ENCODE measurements around the gene EHBP1L1. TPM values are rescaled to one million over a fixed set of nuclear protein-coding genes. Genes with fewer than 3 reads are reported as not detected.

EHBP1L1 gene
- total and polyA plus RNA-seq, 2 of the 13 experiments (the other 11 are each of a cell fraction or from before 2014, with no cell fraction given) = 8.3 to 10.6 TPM

DNA sequence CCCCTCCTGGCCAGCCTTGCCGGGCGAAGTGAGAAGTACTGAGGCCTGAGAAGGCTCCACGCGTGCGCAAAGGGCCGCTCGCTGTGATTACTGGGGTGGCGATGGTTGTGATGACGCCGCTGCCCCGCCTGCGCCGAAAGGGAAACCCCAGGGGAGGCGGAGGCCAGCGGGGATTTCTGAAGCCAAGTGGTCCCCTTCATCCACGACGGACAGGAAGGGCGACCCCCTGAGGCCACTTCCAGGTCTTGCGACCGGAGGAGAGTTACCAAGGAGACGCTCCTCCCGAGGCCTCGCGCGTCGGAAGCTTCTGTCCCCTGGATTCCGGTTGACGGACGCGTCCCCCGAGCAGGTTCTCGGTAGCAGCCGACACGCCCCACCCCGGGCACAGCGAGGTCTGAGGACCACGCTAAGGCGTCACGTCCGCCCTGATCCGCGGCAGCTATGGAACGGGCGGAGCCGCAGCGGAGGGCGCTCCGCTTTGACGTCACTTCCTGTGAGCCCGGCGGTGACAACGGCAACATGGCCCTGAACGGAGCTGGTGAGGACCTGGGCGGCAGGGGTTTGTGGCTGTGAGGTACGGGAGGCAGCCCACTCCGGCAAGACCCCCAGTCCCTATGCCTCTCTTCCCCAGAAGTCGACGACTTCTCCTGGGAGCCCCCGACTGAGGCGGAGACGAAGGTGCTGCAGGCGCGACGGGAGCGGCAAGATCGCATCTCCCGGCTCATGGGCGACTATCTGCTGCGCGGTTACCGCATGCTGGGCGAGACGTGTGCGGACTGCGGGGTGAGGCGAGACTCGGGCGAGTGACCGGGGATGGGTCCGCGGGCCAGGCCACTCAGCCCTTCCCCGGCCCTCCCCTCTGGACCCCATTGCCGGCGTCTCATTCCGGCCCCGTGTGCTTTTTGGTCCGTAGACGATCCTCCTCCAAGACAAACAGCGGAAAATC, 5.6 kb upstream of the EHBP1L1 start, which contains the start of gene ZNRD2 (continued):
- no peak for TF ChIP-seq TBL1XR1 (IDR thresholded peaks at IDR 0.05; ENCODE audit: borderline replicate concordance, low read length, partially characterized antibody)
- no peak for TF ChIP-seq PLSCR1 (CRISPR knock-in tag; IDR thresholded peaks at IDR 0.05; ENCODE audit: borderline replicate concordance)
- TF ChIP-seq, protein P1, sequence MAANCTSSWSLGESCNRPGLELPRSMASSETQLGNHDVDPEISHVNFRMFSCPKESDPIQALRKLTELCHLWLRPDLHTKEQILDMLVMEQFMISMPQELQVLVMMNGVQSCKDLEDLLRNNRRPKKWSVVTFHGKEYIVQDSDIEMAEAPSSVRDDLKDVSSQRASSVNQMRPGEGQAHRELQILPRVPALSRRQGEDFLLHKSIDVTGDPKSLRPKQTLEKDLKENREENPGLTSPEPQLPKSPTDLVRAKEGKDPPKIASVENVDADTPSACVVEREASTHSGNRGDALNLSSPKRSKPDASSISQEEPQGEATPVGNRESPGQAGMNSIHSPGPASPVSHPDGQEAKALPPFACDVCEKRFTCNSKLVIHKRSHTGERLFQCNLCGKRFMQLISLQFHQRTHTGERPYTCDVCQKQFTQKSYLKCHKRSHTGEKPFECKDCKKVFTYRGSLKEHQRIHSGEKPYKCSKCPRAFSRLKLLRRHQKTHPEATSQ (CRISPR knock-in tag; IDR thresholded peaks at IDR 0.05; ENCODE audit: borderline replicate concordance) = no peak
- TF ChIP-seq ZNF382 (CRISPR knock-in tag; IDR thresholded peaks at IDR 0.05; ENCODE audit: borderline replicate concordance) = no peak
- TF ChIP-seq, protein P2, sequence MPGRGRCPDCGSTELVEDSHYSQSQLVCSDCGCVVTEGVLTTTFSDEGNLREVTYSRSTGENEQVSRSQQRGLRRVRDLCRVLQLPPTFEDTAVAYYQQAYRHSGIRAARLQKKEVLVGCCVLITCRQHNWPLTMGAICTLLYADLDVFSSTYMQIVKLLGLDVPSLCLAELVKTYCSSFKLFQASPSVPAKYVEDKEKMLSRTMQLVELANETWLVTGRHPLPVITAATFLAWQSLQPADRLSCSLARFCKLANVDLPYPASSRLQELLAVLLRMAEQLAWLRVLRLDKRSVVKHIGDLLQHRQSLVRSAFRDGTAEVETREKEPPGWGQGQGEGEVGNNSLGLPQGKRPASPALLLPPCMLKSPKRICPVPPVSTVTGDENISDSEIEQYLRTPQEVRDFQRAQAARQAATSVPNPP (CRISPR knock-in tag; IDR thresholded peaks at IDR 0.05) = no peak
- peak; percentile 83; the same call in 1 of the 2 replicates for TF ChIP-seq PAWR (CRISPR knock-in tag; IDR thresholded peaks at IDR 0.05; ENCODE audit: borderline replicate concordance)
- TF ChIP-seq ZNF260 (CRISPR knock-in tag; IDR thresholded peaks at IDR 0.05; ENCODE audit: borderline replicate concordance, low read depth) = 0 out of 2 replicates have a peak, but pooled peaks have one; percentile 16
- TF ChIP-seq ASH2L (IDR thresholded peaks at IDR 0.05; ENCODE audit: insufficient read length, low read depth, low read length) = peak; percentile 65
- TF ChIP-seq ZBTB34 (CRISPR knock-in tag; IDR thresholded peaks at IDR 0.05) = no peak
- TF ChIP-seq ZNF329 (CRISPR knock-in tag; IDR thresholded peaks at IDR 0.05; ENCODE audit: low read depth) = peak; percentile 69
- TF ChIP-seq SIN3A (IDR thresholded peaks at IDR 0.05; ENCODE audit: borderline replicate concordance, low read depth, low read length) = peak; percentile 90; the same call in 1 of the 2 replicates
- 0 out of 2 replicates have a peak, but pooled peaks have one; percentile 18 for TF ChIP-seq CREB3 (CRISPR knock-in tag; IDR thresholded peaks at IDR 0.05)
- peak; percentile 66 for TF ChIP-seq RXRA (CRISPR knock-in tag; IDR thresholded peaks at IDR 0.05)
- TF ChIP-seq ZNF124 (CRISPR knock-in tag; IDR thresholded peaks at IDR 0.05) = no peak
- no peak for TF ChIP-seq CBX2 (IDR thresholded peaks at IDR 0.05; ENCODE audit: low read depth, low read length)
- no peak for TF ChIP-seq CBX2 (CRISPR knock-in tag; IDR thresholded peaks at IDR 0.05; ENCODE audit: low read depth)
- TF ChIP-seq ZNF326 (CRISPR knock-in tag; IDR thresholded peaks at IDR 0.05; ENCODE audit: borderline replicate concordance) = no peak
- TF ChIP-seq, protein P3, sequence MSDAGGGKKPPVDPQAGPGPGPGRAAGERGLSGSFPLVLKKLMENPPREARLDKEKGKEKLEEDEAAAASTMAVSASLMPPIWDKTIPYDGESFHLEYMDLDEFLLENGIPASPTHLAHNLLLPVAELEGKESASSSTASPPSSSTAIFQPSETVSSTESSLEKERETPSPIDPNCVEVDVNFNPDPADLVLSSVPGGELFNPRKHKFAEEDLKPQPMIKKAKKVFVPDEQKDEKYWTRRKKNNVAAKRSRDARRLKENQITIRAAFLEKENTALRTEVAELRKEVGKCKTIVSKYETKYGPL (CRISPR knock-in tag; IDR thresholded peaks at IDR 0.05) = no peak
- TF ChIP-seq ZKSCAN8 (CRISPR knock-in tag; IDR thresholded peaks at IDR 0.05; ENCODE audit: borderline replicate concordance) = peak; percentile 68; the same call in 1 of the 2 replicates

All from HepG2 (cell line).